Measurements from ENCODE around the gene ZBTB17.
"Not testable (repeated sequence)": the region's sequence is repeated elsewhere in the genome, so short reads cannot be mapped to it uniquely, and the experiment has no call there.

ZBTB17 gene

DNA sequence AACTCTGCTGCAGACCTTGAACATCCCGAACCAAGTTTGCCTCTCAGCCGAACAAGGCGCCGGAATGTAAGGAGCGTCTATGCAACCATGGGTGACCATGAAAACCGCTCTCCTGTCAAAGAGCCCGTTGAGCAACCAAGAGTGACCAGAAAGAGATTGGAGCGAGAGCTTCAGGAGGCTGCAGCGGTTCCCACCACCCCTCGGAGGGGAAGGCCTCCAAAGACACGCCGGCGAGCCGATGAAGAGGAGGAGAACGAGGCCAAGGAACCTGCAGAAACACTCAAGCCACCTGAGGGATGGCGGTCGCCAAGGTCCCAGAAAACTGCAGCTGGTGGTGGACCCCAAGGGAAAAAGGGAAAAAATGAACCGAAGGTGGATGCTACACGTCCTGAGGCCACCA, 44.0 kb downstream of the ZBTB17 start:
- Histone ChIP-seq H3K79me2 (ENCODE audit: low read length) (no peaks in the 10 kb centered on the region), H3K4me1 (ENCODE audit: low read length) (no peaks in the 10 kb centered on the region), H3K27me3 (ENCODE audit: low read depth, low read length) (no peaks in the 10 kb centered on the region), H3K27ac (ENCODE audit: low read length) (no peak overlapping the region), H3K9ac (ENCODE audit: low read length) (no peak overlapping the region), H2AFZ (ENCODE audit: low read depth, low read length) (no peak overlapping the region), H3K9me3 (ENCODE audit: insufficient read depth, low read length) (no peaks in the 10 kb centered on the region), H3K36me3 (replicated peaks; ENCODE audit: low read depth, low read length) (peaks cover 14% of the 10 kb centered on the region), H3K4me3 (ENCODE audit: low read length) (no peak overlapping the region), H4K20me1 (ENCODE audit: insufficient read depth, low read length) (no peaks in the 10 kb centered on the region), H3K4me2 (ENCODE audit: low read length) (no peak overlapping the region)
- TF ChIP-seq, protein P1, sequence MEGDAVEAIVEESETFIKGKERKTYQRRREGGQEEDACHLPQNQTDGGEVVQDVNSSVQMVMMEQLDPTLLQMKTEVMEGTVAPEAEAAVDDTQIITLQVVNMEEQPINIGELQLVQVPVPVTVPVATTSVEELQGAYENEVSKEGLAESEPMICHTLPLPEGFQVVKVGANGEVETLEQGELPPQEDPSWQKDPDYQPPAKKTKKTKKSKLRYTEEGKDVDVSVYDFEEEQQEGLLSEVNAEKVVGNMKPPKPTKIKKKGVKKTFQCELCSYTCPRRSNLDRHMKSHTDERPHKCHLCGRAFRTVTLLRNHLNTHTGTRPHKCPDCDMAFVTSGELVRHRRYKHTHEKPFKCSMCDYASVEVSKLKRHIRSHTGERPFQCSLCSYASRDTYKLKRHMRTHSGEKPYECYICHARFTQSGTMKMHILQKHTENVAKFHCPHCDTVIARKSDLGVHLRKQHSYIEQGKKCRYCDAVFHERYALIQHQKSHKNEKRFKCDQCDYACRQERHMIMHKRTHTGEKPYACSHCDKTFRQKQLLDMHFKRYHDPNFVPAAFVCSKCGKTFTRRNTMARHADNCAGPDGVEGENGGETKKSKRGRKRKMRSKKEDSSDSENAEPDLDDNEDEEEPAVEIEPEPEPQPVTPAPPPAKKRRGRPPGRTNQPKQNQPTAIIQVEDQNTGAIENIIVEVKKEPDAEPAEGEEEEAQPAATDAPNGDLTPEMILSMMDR (IDR thresholded peaks at IDR 0.05; ENCODE audit: low read depth, low read length), result no peak
- TF ChIP-seq EZH2phosphoT487 (IDR thresholded peaks at IDR 0.05; ENCODE audit: low read depth), result no peak

DNA sequence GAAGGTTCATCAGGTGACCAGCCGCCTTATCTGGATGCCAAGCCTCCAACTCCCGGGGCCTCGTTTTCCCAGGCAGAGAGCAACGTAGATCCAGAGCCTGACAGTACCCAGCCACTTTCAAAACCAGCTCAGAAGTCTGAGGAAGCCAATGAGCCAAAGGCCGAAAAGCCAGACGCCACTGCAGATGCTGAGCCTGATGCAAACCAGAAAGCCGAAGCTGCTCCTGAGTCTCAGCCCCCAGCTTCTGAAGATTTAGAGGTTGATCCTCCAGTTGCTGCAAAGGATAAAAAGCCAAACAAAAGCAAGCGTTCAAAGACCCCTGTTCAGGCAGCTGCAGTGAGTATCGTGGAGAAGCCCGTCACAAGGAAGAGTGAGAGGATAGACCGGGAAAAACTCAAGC, 44.5 kb downstream of the ZBTB17 start:
- Histone ChIP-seq H3K9ac (ENCODE audit: low read length) (no peak overlapping the region), H3K9me3 (ENCODE audit: insufficient read depth, low read length) (no peaks in the 10 kb centered on the region), H3K27me3 (ENCODE audit: low read depth, low read length) (no peaks in the 10 kb centered on the region), H3K79me2 (ENCODE audit: low read length) (no peaks in the 10 kb centered on the region), H3K27ac (ENCODE audit: low read length) (no peak overlapping the region), H4K20me1 (ENCODE audit: insufficient read depth, low read length) (no peaks in the 10 kb centered on the region), H3K4me2 (ENCODE audit: low read length) (no peak overlapping the region), H2AFZ (ENCODE audit: low read depth, low read length) (no peak overlapping the region), H3K36me3 (replicated peaks; ENCODE audit: low read depth, low read length) (peaks cover 14% of the 10 kb centered on the region), H3K4me3 (ENCODE audit: low read length) (no peak overlapping the region), H3K4me1 (ENCODE audit: low read length) (no peaks in the 10 kb centered on the region)
- no peak for TF ChIP-seq EZH2phosphoT487 (IDR thresholded peaks at IDR 0.05; ENCODE audit: low read depth)
- TF ChIP-seq, protein P1 (IDR thresholded peaks at IDR 0.05; ENCODE audit: low read depth, low read length), result no peak

DNA sequence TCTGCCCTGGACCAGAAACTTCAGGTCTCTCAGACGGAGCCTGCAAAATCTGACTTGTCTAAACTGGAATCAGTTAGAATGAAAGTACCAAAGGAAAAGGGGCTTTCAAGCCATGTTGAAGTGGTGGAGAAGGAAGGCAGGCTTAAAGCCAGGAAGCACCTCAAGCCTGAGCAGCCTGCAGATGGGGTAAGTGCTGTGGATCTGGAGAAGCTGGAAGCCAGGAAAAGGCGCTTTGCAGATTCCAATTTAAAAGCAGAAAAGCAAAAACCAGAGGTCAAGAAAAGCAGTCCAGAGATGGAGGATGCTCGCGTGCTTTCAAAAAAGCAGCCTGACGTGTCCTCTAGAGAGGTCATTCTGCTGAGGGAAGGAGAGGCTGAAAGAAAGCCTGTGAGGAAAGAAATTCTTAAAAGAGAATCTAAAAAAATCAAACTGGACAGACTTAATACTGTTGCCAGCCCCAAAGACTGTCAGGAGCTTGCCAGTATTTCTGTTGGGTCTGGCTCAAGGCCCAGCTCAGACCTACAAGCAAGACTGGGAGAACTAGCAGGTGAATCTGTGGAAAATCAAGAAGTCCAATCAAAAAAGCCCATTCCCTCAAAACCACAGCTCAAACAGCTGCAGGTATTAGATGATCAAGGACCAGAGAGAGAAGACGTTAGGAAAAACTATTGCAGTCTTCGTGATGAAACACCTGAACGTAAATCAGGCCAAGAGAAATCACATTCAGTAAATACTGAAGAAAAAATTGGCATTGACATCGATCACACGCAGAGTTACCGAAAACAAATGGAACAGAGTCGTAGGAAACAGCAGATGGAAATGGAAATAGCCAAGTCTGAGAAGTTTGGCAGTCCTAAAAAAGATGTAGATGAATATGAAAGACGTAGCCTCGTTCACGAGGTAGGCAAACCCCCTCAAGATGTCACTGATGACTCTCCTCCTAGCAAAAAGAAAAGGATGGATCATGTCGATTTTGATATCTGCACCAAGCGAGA, 46.6 kb downstream of the ZBTB17 start:
- no peak overlapping the region for H3K4me2 ChIP-seq (ENCODE audit: low read length)
- H3K27ac ChIP-seq (ENCODE audit: low read length), result no peak overlapping the region
- no peaks in the 10 kb centered on the region for H4K20me1 ChIP-seq (ENCODE audit: insufficient read depth, low read length)
- H3K9ac ChIP-seq (ENCODE audit: low read length), result no peak overlapping the region
- no peaks in the 10 kb centered on the region for H3K79me2 ChIP-seq (ENCODE audit: low read length)
- no peaks in the 10 kb centered on the region for H3K27me3 ChIP-seq (ENCODE audit: low read depth, low read length)
- TF ChIP-seq, protein P1 (IDR thresholded peaks at IDR 0.05; ENCODE audit: low read depth, low read length), result no peak
- no peak for TF ChIP-seq EZH2phosphoT487 (IDR thresholded peaks at IDR 0.05; ENCODE audit: low read depth)
- no peaks in the 10 kb centered on the region for H3K4me1 ChIP-seq (ENCODE audit: low read length)
- H3K9me3 ChIP-seq (ENCODE audit: insufficient read depth, low read length), result no peaks in the 10 kb centered on the region
- no peak overlapping the region for H2AFZ ChIP-seq (ENCODE audit: low read depth, low read length)
- no peak overlapping the region for H3K4me3 ChIP-seq (ENCODE audit: low read length)
- H3K36me3 ChIP-seq (replicated peaks; ENCODE audit: low read depth, low read length), result peaks cover 14% of the 10 kb centered on the region

DNA sequence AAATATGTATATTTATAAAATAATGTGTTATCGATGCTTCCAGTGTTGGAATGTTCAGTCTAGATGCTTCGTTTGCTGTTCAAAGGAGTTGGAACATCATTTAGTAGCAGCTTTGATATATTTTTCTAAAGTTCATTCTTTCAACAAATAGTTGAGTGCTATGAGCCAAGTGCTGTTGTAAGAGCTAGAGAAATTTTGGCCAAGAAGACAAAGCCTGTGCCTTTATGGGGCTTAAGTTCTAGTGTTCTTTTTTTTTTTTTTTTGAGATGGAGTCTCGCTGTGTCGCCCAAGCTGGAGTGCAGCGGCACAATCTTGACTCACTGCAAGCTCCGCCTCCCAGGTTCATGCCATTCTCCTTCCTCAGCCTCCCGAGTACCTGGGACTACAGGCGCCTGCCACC, 49.5 kb downstream of the ZBTB17 start:
- peaks cover 26% of the 10 kb centered on the region for H3K36me3 ChIP-seq (replicated peaks; ENCODE audit: low read depth, low read length)
- H3K79me2 ChIP-seq (ENCODE audit: low read length); H4K20me1 ChIP-seq (ENCODE audit: insufficient read depth, low read length); H3K4me3 ChIP-seq (ENCODE audit: low read length); H3K27ac ChIP-seq (ENCODE audit: low read length); H3K9me3 ChIP-seq (ENCODE audit: insufficient read depth, low read length); H3K4me1 ChIP-seq (ENCODE audit: low read length); H3K27me3 ChIP-seq (ENCODE audit: low read depth, low read length); H3K4me2 ChIP-seq (ENCODE audit: low read length); H3K9ac ChIP-seq (ENCODE audit: low read length); H2AFZ ChIP-seq (ENCODE audit: low read depth, low read length): not testable (repeated sequence)
